WTC11 (cell line): ENCODE data around the gene DBH. TPM values are rescaled to one million over a fixed set of nuclear protein-coding genes. Genes with fewer than 3 reads are reported as not detected.

Experiments
- ATAC-seq: fragments of 200-7000 bp; cut with Tn5 transposase; 2 replicates; pipeline ENCODE4 v1.10.0; 2021; ENCODE audit warnings: mild to moderate bottlenecking, moderate library complexity
- CTCF ChIA-PET: fragments of 300-600 bp; sonication (Branson Sonifier 250); formaldehyde crosslinking; loops from one replicate; lab custom pipeline; 2021; ENCODE audit warnings: antibody characterized with exemption; lab: Charles Lee
- POLR2A ChIA-PET: fragments of 350-600 bp; sonication (Branson Sonifier 250); formaldehyde crosslinking; loops from one replicate; lab custom pipeline; 2021; ENCODE audit warnings: antibody characterized with exemption; lab: Charles Lee
- DNase-seq: peaks from one replicate; pipeline ENCODE4 v3.0.0; 2021; ENCODE audit warnings: low spot score
- H3K27ac Mint-ChIP-seq: 2 replicates; pipeline ENCODE4 v1.8.0; 2021; ENCODE audit warnings: mixed read lengths
- H3K27me3 Mint-ChIP-seq: 2 replicates; pipeline ENCODE4 v1.8.0; 2021; ENCODE audit warnings: low read depth, mild to moderate bottlenecking, moderate library complexity, mixed read lengths
- H3K36me3 Mint-ChIP-seq: 2 replicates; pipeline ENCODE4 v1.8.0; 2021; ENCODE audit warnings: mixed read lengths
- H3K4me1 Mint-ChIP-seq: 2 replicates; pipeline ENCODE4 v1.8.0; 2022; ENCODE audit warnings: mixed read lengths
- H3K4me3 Mint-ChIP-seq: 2 replicates; pipeline ENCODE4 v1.8.0; 2021; ENCODE audit warnings: mild to moderate bottlenecking, moderate library complexity, mixed read lengths
- H3K9me3 Mint-ChIP-seq: 2 replicates; pipeline ENCODE4 v1.8.0; 2021; ENCODE audit warnings: mixed read lengths
- AFF4 ChIP-seq: sonication (generic); formaldehyde crosslinking; IDR thresholded peaks from 2 replicates; pipeline ENCODE4 v1.8.1; 2023; ENCODE audit warnings: mild to moderate bottlenecking, missing genetic modification reagents, borderline replicate concordance
- ARID4B ChIP-seq: sonication (generic); formaldehyde crosslinking; IDR thresholded peaks from 2 replicates; pipeline ENCODE4 v1.8.0; 2023; ENCODE audit warnings: missing genetic modification reagents, mild to moderate bottlenecking, borderline replicate concordance
- ATF3 ChIP-seq: sonication (generic); formaldehyde crosslinking; conservative IDR thresholded peaks from 2 replicates; pipeline ENCODE4 v1.8.1; 2022; ENCODE audit warnings: mild to moderate bottlenecking, missing genetic modification reagents
- CDX4 ChIP-seq: fragments of 250-450 bp; sonication (Bioruptor Pico); IDR thresholded peaks from 2 replicates; pipeline ENCODE4 v1.9.0; 2021; ENCODE audit warnings: moderate library complexity, mild to moderate bottlenecking, inconsistent platforms, borderline replicate concordance
- CREB1 ChIP-seq: sonication (generic); formaldehyde crosslinking; IDR thresholded peaks from 2 replicates; pipeline ENCODE4 v1.8.0; 2023; ENCODE audit warnings: mild to moderate bottlenecking, missing genetic modification reagents
- EMX1 ChIP-seq: fragments of 250-450 bp; sonication (Bioruptor Pico); IDR thresholded peaks from 2 replicates; pipeline ENCODE4 v1.8.0; 2021; ENCODE audit warnings: mild to moderate bottlenecking
- ERG ChIP-seq: fragments of 250-450 bp; sonication (Bioruptor Pico); IDR thresholded peaks from 2 replicates; pipeline ENCODE4 v1.8.0; 2021; ENCODE audit warnings: mild to moderate bottlenecking
- FOXK1 ChIP-seq: sonication (generic); formaldehyde crosslinking; IDR thresholded peaks from 2 replicates; pipeline ENCODE4 v1.8.0; 2022; ENCODE audit warnings: mild to moderate bottlenecking, moderate library complexity, missing genetic modification reagents
- GRHL2 ChIP-seq: fragments of 250-450 bp; sonication (Bioruptor Pico); IDR thresholded peaks from 2 replicates; pipeline ENCODE4 v1.8.0; 2022; ENCODE audit warnings: mild to moderate bottlenecking, moderate library complexity; ENCODE audit not compliant: insufficient replicate concordance, severe bottlenecking
- MLX ChIP-seq: sonication (generic); formaldehyde crosslinking; IDR thresholded peaks from 2 replicates; pipeline ENCODE4 v1.8.1; 2023; ENCODE audit warnings: mild to moderate bottlenecking, missing genetic modification reagents, moderate library complexity
- NR3C1 ChIP-seq: sonication (generic); formaldehyde crosslinking; conservative IDR thresholded peaks from 2 replicates; pipeline ENCODE4 v1.8.1; 2023; ENCODE audit warnings: low read depth, mild to moderate bottlenecking, missing genetic modification reagents
- RELA ChIP-seq: sonication (generic); formaldehyde crosslinking; IDR thresholded peaks from 2 replicates; pipeline ENCODE4 v1.8.1; 2022; ENCODE audit warnings: missing genetic modification reagents, mild to moderate bottlenecking, borderline replicate concordance
- RORB ChIP-seq: fragments of 250-450 bp; sonication (Bioruptor Pico); IDR thresholded peaks from 2 replicates; pipeline ENCODE4 v1.9.0; 2021; ENCODE audit warnings: mild to moderate bottlenecking
- SMAD3 ChIP-seq: sonication (generic); formaldehyde crosslinking; IDR thresholded peaks from 2 replicates; pipeline ENCODE4 v1.8.0; 2022; ENCODE audit warnings: missing genetic modification reagents, mild to moderate bottlenecking, borderline replicate concordance
- SOX15 ChIP-seq: fragments of 250-450 bp; sonication (Bioruptor Pico); IDR thresholded peaks from 2 replicates; pipeline ENCODE4 v1.9.0; 2021; ENCODE audit warnings: mild to moderate bottlenecking
- ZBTB21 ChIP-seq: sonication (generic); formaldehyde crosslinking; IDR thresholded peaks from 2 replicates; pipeline ENCODE4 v1.8.1; 2023; ENCODE audit warnings: mild to moderate bottlenecking, missing genetic modification reagents, borderline replicate concordance
- ZNF232 ChIP-seq: sonication (generic); formaldehyde crosslinking; IDR thresholded peaks from 2 replicates; pipeline ENCODE4 v1.8.0; 2022; ENCODE audit warnings: mild to moderate bottlenecking, missing genetic modification reagents
- ZNF263 ChIP-seq: sonication (generic); formaldehyde crosslinking; IDR thresholded peaks from 2 replicates; pipeline ENCODE4 v1.8.1; 2022; ENCODE audit warnings: low read depth, mild to moderate bottlenecking, moderate library complexity, missing genetic modification reagents
- ZNF281 ChIP-seq: sonication (generic); formaldehyde crosslinking; IDR thresholded peaks from 2 replicates; pipeline ENCODE4 v1.8.0; 2023; ENCODE audit warnings: mild to moderate bottlenecking, missing genetic modification reagents
- ZNF317 ChIP-seq: sonication (generic); formaldehyde crosslinking; IDR thresholded peaks from 2 replicates; pipeline ENCODE4 v1.8.1; 2023; ENCODE audit warnings: low read depth, mild to moderate bottlenecking, moderate library complexity, missing genetic modification reagents, borderline replicate concordance
- total RNA-seq: library from RNA; stranded (reverse); gene quantifications from 3 replicates; pipeline ENCODE4 v1.2.3, GENCODE V29; 2021

DBH gene
- total RNA-seq, 1 experiment from 2014 or later: 0.24 TPM

- Mint-ChIP-seq H3K27ac (no peak overlapping the region), H3K4me1 (no peaks in the 10 kb centered on the region), H3K4me3 (no peak overlapping the region), H3K27me3 (no peaks in the 10 kb centered on the region), H3K36me3 (no peaks in the 10 kb centered on the region), H3K9me3 (no peaks in the 10 kb centered on the region)
- ChIA-PET CTCF (interaction anchor here (0.6 to 1.2 kb wide), 2 partner anchors 20 to 159 kb away, joined by 3 read pairs; no protein-coding TSS in a partner anchor), POLR2A (interaction anchor here (0.6 kb wide), 1 partner anchor 767 kb away, joined by 3 read pairs; the partner anchor contains the start of gene SPACA9)
- ATAC-seq (no peak), DNase-seq (no peak)
- TF ChIP-seq ERG (CRISPR knock-in tag): no peak
- no peak for TF ChIP-seq ZNF232
- no peak for TF ChIP-seq ZNF263 (CRISPR knock-in tag)
- TF ChIP-seq RORB (CRISPR knock-in tag): no peak
- no peak for TF ChIP-seq NR3C1 (CRISPR knock-in tag)
- no peak for TF ChIP-seq SMAD3
- TF ChIP-seq ZNF317 (CRISPR knock-in tag): no peak
- TF ChIP-seq MLX (CRISPR knock-in tag): no peak
- no peak for TF ChIP-seq CREB1 (CRISPR knock-in tag)
- no peak for TF ChIP-seq ATF3 (CRISPR knock-in tag)
- TF ChIP-seq FOXK1 (CRISPR knock-in tag): no peak
- no peak for TF ChIP-seq SOX15 (CRISPR knock-in tag)
- TF ChIP-seq RELA (CRISPR knock-in tag): no peak
- TF ChIP-seq GRHL2 (CRISPR knock-in tag): no peak
- TF ChIP-seq ZBTB21: no peak
- no peak for TF ChIP-seq AFF4 (CRISPR knock-in tag)
- no peak for TF ChIP-seq CDX4 (CRISPR knock-in tag)
- no peak for TF ChIP-seq ZNF281 (CRISPR knock-in tag)
- TF ChIP-seq ARID4B (CRISPR knock-in tag): no peak
- TF ChIP-seq EMX1 (CRISPR knock-in tag): no peak
These were observed 9.0 kb downstream of the DBH start for GRCh38 chr9:133645021-133645765.
